OCI-LY7 (cell line): ENCODE data around the gene SPRY2. TPM values are rescaled to one million over a fixed set of nuclear protein-coding genes. Genes with fewer than 3 reads are reported as not detected.

Experiments
- BruUV-seq: library from RNA; stranded (reverse); fragments of 400-500 nt; replicated peaks from 2 replicates; lab custom pipeline; 2021; lab: Mats Ljungman, UMichigan
- CTCF ChIA-PET: fragments of 300-600 bp; sonication (Branson Sonifier 250); formaldehyde crosslinking; loops from one replicate; lab custom pipeline; 2022; ENCODE audit warnings: antibody characterized with exemption; ENCODE audit not compliant: unreplicated experiment; lab: Charles Lee
- POLR2A ChIA-PET: fragments of 300-600 bp; sonication (Branson Sonifier 250); formaldehyde crosslinking; loops from one replicate; lab custom pipeline; 2022; ENCODE audit warnings: antibody characterized with exemption; lab: Charles Lee
- DNase-seq: peaks from one replicate; pipeline ENCODE4 v3.0.0-alpha.2; 2015; ENCODE audit warnings: low spot score
- H2AFZ ChIP-seq: fragments of 200-600 bp; sonication (generic), shearing (Covaris generic); 2 replicates; pipeline ENCODE4 v1.6.1; 2014; ENCODE audit warnings: mild to moderate bottlenecking, antibody characterized with exemption, low read length, moderate library complexity
- H3K27ac ChIP-seq: fragments of 200-600 bp; sonication (generic); 2 replicates; pipeline ENCODE4 v1.5.1; 2014; ENCODE audit warnings: mixed run types, low read depth, mild to moderate bottlenecking, moderate library complexity, low read length, inconsistent platforms; ENCODE audit not compliant: poor library complexity, severe bottlenecking
- H3K36me3 ChIP-seq: fragments of 200-600 bp; sonication (generic); 2 replicates; pipeline ENCODE4 v1.6.1; 2014; ENCODE audit warnings: mild to moderate bottlenecking, antibody characterized with exemption, low read length, moderate library complexity, mixed read lengths; ENCODE audit not compliant: insufficient read depth
- H3K4me1 ChIP-seq: fragments of 200-600 bp; sonication (generic); 2 replicates; pipeline ENCODE4 v1.5.1; 2014; ENCODE audit warnings: mild to moderate bottlenecking, low read length; ENCODE audit not compliant: insufficient read depth, poor library complexity, severe bottlenecking
- H3K4me2 ChIP-seq: fragments of 200-600 bp; sonication (generic); 2 replicates; pipeline ENCODE4 v1.6.1; 2014; ENCODE audit warnings: mild to moderate bottlenecking, low read length
- H3K4me3 ChIP-seq: fragments of 200-600 bp; sonication (generic); 2 replicates; pipeline ENCODE4 v1.5.1; 2014; ENCODE audit warnings: mild to moderate bottlenecking, low read depth, low read length; ENCODE audit not compliant: poor library complexity, severe bottlenecking
- H3K79me2 ChIP-seq: fragments of 200-600 bp; sonication (generic); 2 replicates; pipeline ENCODE4 v1.6.1; 2016; ENCODE audit warnings: low read depth, mild to moderate bottlenecking, low read length, moderate library complexity, mixed read lengths; ENCODE audit not compliant: insufficient read depth
- H3K9me2 ChIP-seq: fragments of 200-600 bp; sonication (generic); 2 replicates; pipeline ENCODE4 v1.6.1; 2016; ENCODE audit warnings: mild to moderate bottlenecking, low read length, mixed read lengths; ENCODE audit not compliant: insufficient read depth
- H3K9me3 ChIP-seq: fragments of 200-600 bp; sonication (generic); 2 replicates; pipeline ENCODE4 v1.6.1; 2014; ENCODE audit warnings: mild to moderate bottlenecking, mixed run types, low read length, mixed read lengths
- H4K20me1 ChIP-seq: fragments of 200-600 bp; sonication (generic); 2 replicates; pipeline ENCODE4 v1.6.1; 2014; ENCODE audit warnings: mild to moderate bottlenecking, antibody characterized with exemption, low read length, moderate library complexity, mixed read lengths; ENCODE audit not compliant: insufficient read depth
- CTCF ChIP-seq: fragments of 200-600 bp; sonication (generic); conservative IDR thresholded peaks from 2 replicates; pipeline ENCODE4 v1.5.1; 2014; ENCODE audit warnings: mild to moderate bottlenecking, antibody characterized with exemption, low read length, moderate library complexity, mixed read lengths
- EZH2phosphoT487 ChIP-seq: fragments of 200-600 bp; sonication (generic); IDR thresholded peaks from 2 replicates; pipeline ENCODE4 v1.6.1; 2018; ENCODE audit warnings: low read depth, borderline replicate concordance, mild to moderate bottlenecking, mixed run types, antibody characterized with exemption, low read length, moderate library complexity, mixed read lengths
- intact Hi-C: fragments of 100-400 bp; cut with micrococcal nuclease; formaldehyde crosslinking; loops from one replicate; pipeline ENCODE4 v1.10.0; 2022; ENCODE audit not compliant: unreplicated experiment
- total RNA-seq, 2 experiments: library from RNA; depleted of rRNA in 1 of 2; stranded (reverse); fragments of >200 nt in 1 of 2; shearing (Covaris generic) in 1 of 2; gene quantifications; 2 replicates each; pipeline ENCODE4 v1.2.3, GENCODE V29; 2014 to 2022

Gene SPRY2
- total RNA-seq, 2 experiments from 2014 or later = not detected

- Histone ChIP-seq H3K9me2 (no peaks in the 10 kb centered on the region), H3K4me2 (no peak overlapping the region), H3K9me3 (no peaks in the 10 kb centered on the region), H3K4me3 (no peak overlapping the region), H3K4me1 (no peaks in the 10 kb centered on the region), H3K27ac (no peak overlapping the region), H2AFZ (no peak overlapping the region), H3K36me3 (no peaks in the 10 kb centered on the region), H3K79me2 (no peaks in the 10 kb centered on the region), H4K20me1 (no peaks in the 10 kb centered on the region)
- POLR2A ChIA-PET = interaction anchor here (0.6 kb wide), 1 partner anchor 11 kb away, joined by 3 read pairs; no protein-coding TSS in a partner anchor
- CTCF ChIA-PET = no interaction called here
- TF ChIP-seq CTCF (no peak), EZH2phosphoT487 (no peak)
- intact Hi-C loops = no loop called here
- no peak for DNase-seq
- no TSS peak for BruUV-seq
Measured at GRCh38 chr13:80331984-80332383, 8.9 kb downstream of the SPRY2 start.

GRCh38 chr13:80329250-80329649 is 11.7 kb downstream of the SPRY2 start:
- H3K9me3 ChIP-seq = no peaks in the 10 kb centered on the region
- no peak overlapping the region for H3K4me2 ChIP-seq
- ChIA-PET CTCF (no interaction called here), POLR2A (interaction anchor here (0.6 kb wide), 1 partner anchor 630 kb away, joined by 3 read pairs; no protein-coding TSS in a partner anchor)
- no peak for TF ChIP-seq CTCF
- no peak for TF ChIP-seq EZH2phosphoT487
- H3K27ac ChIP-seq = no peak overlapping the region
- H3K9me2 ChIP-seq = no peaks in the 10 kb centered on the region
- no peaks in the 10 kb centered on the region for H3K79me2 ChIP-seq
- no peaks in the 10 kb centered on the region for H3K4me1 ChIP-seq
- H3K4me3 ChIP-seq = no peak overlapping the region
- intact Hi-C loops = no loop called here
- no peak for DNase-seq
- no peaks in the 10 kb centered on the region for H3K36me3 ChIP-seq
- no peak overlapping the region for H2AFZ ChIP-seq
- H4K20me1 ChIP-seq = no peaks in the 10 kb centered on the region
- BruUV-seq = no TSS peak

- ChIA-PET POLR2A (no interaction called here), CTCF (no interaction called here)
- no peaks in the 10 kb centered on the region for H3K79me2 ChIP-seq
- H3K4me3 ChIP-seq = no peak overlapping the region
- intact Hi-C loops = no loop called here
- H3K9me3 ChIP-seq = no peaks in the 10 kb centered on the region
- H3K4me1 ChIP-seq = no peaks in the 10 kb centered on the region
- TF ChIP-seq EZH2phosphoT487 = no peak
- TF ChIP-seq CTCF = no peak
- no peak for DNase-seq
- no peaks in the 10 kb centered on the region for H3K9me2 ChIP-seq
- no peaks in the 10 kb centered on the region for H4K20me1 ChIP-seq
- no peak overlapping the region for H3K27ac ChIP-seq
- no peaks in the 10 kb centered on the region for H3K36me3 ChIP-seq
- no peak overlapping the region for H2AFZ ChIP-seq
- no peak overlapping the region for H3K4me2 ChIP-seq
- no TSS peak for BruUV-seq
Measured at GRCh38 chr13:80319004-80319403, 21.9 kb downstream of the SPRY2 start.
